Glutamatergic neuron (in vitro differentiated cells): ENCODE data around the gene CD300A. TPM values are rescaled to one million over a fixed set of nuclear protein-coding genes. Genes with fewer than 3 reads are reported as not detected.

Experiments
- DNase-seq: peaks from one replicate; pipeline ENCODE4 v3.0.0; 2022
- H3K27ac Mint-ChIP-seq: one replicate; pipeline ENCODE4 v1.8.0; 2020; ENCODE audit warnings: mild to moderate bottlenecking, mixed read lengths, inconsistent platforms; ENCODE audit not compliant: unreplicated experiment
- H3K27me3 Mint-ChIP-seq: one replicate; pipeline ENCODE4 v1.8.0; 2020; ENCODE audit warnings: mild to moderate bottlenecking, moderate library complexity, mixed read lengths, inconsistent platforms; ENCODE audit not compliant: unreplicated experiment
- H3K36me3 Mint-ChIP-seq: one replicate; pipeline ENCODE4 v1.8.0; 2020; ENCODE audit warnings: mild to moderate bottlenecking, mixed read lengths, inconsistent platforms; ENCODE audit not compliant: unreplicated experiment
- H3K4me1 Mint-ChIP-seq: one replicate; pipeline ENCODE4 v1.8.0; 2020; ENCODE audit warnings: mild to moderate bottlenecking, low read depth, mixed read lengths, inconsistent platforms; ENCODE audit not compliant: unreplicated experiment
- H3K4me3 Mint-ChIP-seq: one replicate; pipeline ENCODE4 v1.8.0; 2020; ENCODE audit warnings: mild to moderate bottlenecking, mixed read lengths, inconsistent platforms; ENCODE audit not compliant: unreplicated experiment
- H3K9me3 Mint-ChIP-seq: one replicate; pipeline ENCODE4 v1.8.0; 2020; ENCODE audit warnings: mild to moderate bottlenecking, moderate library complexity, mixed read lengths, inconsistent platforms; ENCODE audit not compliant: unreplicated experiment
- CTCF ChIP-seq: fragments of 200-600 bp; sonication (generic); IDR thresholded peaks from one replicate; pipeline ENCODE4 v1.5.0; 2021; ENCODE audit not compliant: partially characterized antibody, unreplicated experiment
- total RNA-seq: library from RNA; stranded (reverse); fragmentation: NEBNext Ultra II Directional; extraction: Animal tissue kit (Norgen Biotek cat#: 25700); gene quantifications from one replicate; pipeline ENCODE4 v1.2.1, GENCODE V29; 2021; ENCODE audit not compliant: unreplicated experiment

The CD300A gene
- total RNA-seq, 1 donor from 2014 or later = 0.25 TPM

GRCh38 chr17:74449773-74450172, 16.7 kb upstream of the CD300A start:
- Mint-ChIP-seq H3K4me1 (peaks cover 27% of the 10 kb centered on the region), H3K4me3 (no peak overlapping the region), H3K36me3 (no peaks in the 10 kb centered on the region), H3K27me3 (peaks cover 14% of the 10 kb centered on the region), H3K27ac (no peak overlapping the region), H3K9me3 (peaks cover 10% of the 10 kb centered on the region)
- no peak for DNase-seq
- no peak for TF ChIP-seq CTCF

- Mint-ChIP-seq H3K4me1 (peaks cover 32% of the 10 kb centered on the region), H3K27me3 (peaks cover 15% of the 10 kb centered on the region), H3K36me3 (no peaks in the 10 kb centered on the region), H3K9me3 (peaks cover 10% of the 10 kb centered on the region), H3K27ac (peak overlapping the region; percentile 48), H3K4me3 (no peak overlapping the region)
- TF ChIP-seq CTCF = no peak
- DNase-seq = no peak
Observed at GRCh38 chr17:74450231-74450630, 16.2 kb upstream of the CD300A start.

GRCh38 chr17:74450925-74451403, 15.5 kb upstream of the CD300A start:
- DNase-seq = no peak
- H3K27ac Mint-ChIP-seq = peak overlapping the region; percentile 79
- H3K4me3 Mint-ChIP-seq = peak overlapping the region; percentile 25
- H3K9me3 Mint-ChIP-seq = peaks cover 14% of the 10 kb centered on the region
- peaks cover 15% of the 10 kb centered on the region for H3K27me3 Mint-ChIP-seq
- H3K36me3 Mint-ChIP-seq = no peaks in the 10 kb centered on the region
- peaks cover 35% of the 10 kb centered on the region for H3K4me1 Mint-ChIP-seq
- TF ChIP-seq CTCF = no peak

GRCh38 chr17:74451557-74451956, 14.9 kb upstream of the CD300A start:
- H3K4me1 Mint-ChIP-seq = peaks cover 41% of the 10 kb centered on the region
- H3K27me3 Mint-ChIP-seq = peaks cover 15% of the 10 kb centered on the region
- H3K4me3 Mint-ChIP-seq = no peak overlapping the region
- peaks cover 16% of the 10 kb centered on the region for H3K9me3 Mint-ChIP-seq
- peak overlapping the region; percentile 99 for H3K27ac Mint-ChIP-seq
- no peaks in the 10 kb centered on the region for H3K36me3 Mint-ChIP-seq
- no peak for DNase-seq
- TF ChIP-seq CTCF = no peak

- Mint-ChIP-seq H3K27ac (peak overlapping the region; percentile 99), H3K27me3 (peaks cover 19% of the 10 kb centered on the region), H3K36me3 (no peaks in the 10 kb centered on the region), H3K9me3 (peaks cover 16% of the 10 kb centered on the region), H3K4me3 (peak overlapping the region; percentile 73), H3K4me1 (peaks cover 48% of the 10 kb centered on the region)
- TF ChIP-seq CTCF = no peak
- DNase-seq = peak; percentile 77
Observed at GRCh38 chr17:74452033-74452840, 14.2 kb upstream of the CD300A start.
